Caco-2 (cell line): ENCODE results near the gene GOLGA7B. TPM values are rescaled to one million over a fixed set of nuclear protein-coding genes. Genes with fewer than 3 reads are reported as not detected.

Experiments
- BruUV-seq: library from RNA; stranded (reverse); fragments of 400-500 nt; replicated peaks from 2 replicates; lab custom pipeline; 2021; lab: Mats Ljungman, UMichigan
- CTCF ChIA-PET: fragments of 300-600 bp; sonication (Branson Sonifier 250); formaldehyde crosslinking; loops from one replicate; lab custom pipeline; 2022; ENCODE audit warnings: antibody characterized with exemption; lab: Charles Lee
- POLR2A ChIA-PET: fragments of 300-600 bp; sonication (Branson Sonifier 250); formaldehyde crosslinking; loops from one replicate; lab custom pipeline; 2022; ENCODE audit warnings: antibody characterized with exemption; lab: Charles Lee
- DNase-seq, 2 experiments: peaks; one replicate each; pipeline versions ENCODE4 v3.0.0 to v3.0.0-alpha.2; 2020 to 2022
- H3K27me3 ChIP-seq: replicated peaks from 2 replicates; pipeline ENCODE4 v1.6.0; 2011; ENCODE audit warnings: low read length; ENCODE audit not compliant: control insufficient read depth, insufficient read depth
- H3K36me3 ChIP-seq: 2 replicates; pipeline ENCODE4 v1.5.1; 2011; ENCODE audit warnings: low read length; ENCODE audit not compliant: control insufficient read depth, insufficient read depth
- H3K4me1 ChIP-seq: fragments of 250-450 bp; sonication (Bioruptor Pico); 2 replicates; pipeline ENCODE4 v1.5.1; 2020; ENCODE audit warnings: mild to moderate bottlenecking
- H3K4me3 ChIP-seq: 2 replicates; pipeline ENCODE4 v1.5.1; 2011; ENCODE audit warnings: low read depth, mild to moderate bottlenecking, control low read depth, low read length
- H3K9me3 ChIP-seq: fragments of 250-450 bp; sonication (Bioruptor Pico); 2 replicates; pipeline ENCODE4 v1.5.1; 2020; ENCODE audit warnings: mild to moderate bottlenecking, moderate library complexity
- H3K27ac Mint-ChIP-seq: one replicate; pipeline ENCODE4 v1.8.0; 2022; ENCODE audit warnings: mixed read lengths; ENCODE audit not compliant: unreplicated experiment
- H3K27me3 Mint-ChIP-seq: one replicate; pipeline ENCODE4 v1.8.0; 2022; ENCODE audit warnings: mixed read lengths; ENCODE audit not compliant: insufficient read depth, unreplicated experiment
- H3K36me3 Mint-ChIP-seq: one replicate; pipeline ENCODE4 v1.8.0; 2022; ENCODE audit warnings: mild to moderate bottlenecking, mixed read lengths; ENCODE audit not compliant: insufficient read depth, unreplicated experiment
- H3K4me1 Mint-ChIP-seq: one replicate; pipeline ENCODE4 v1.8.0; 2022; ENCODE audit warnings: low read depth, mixed read lengths; ENCODE audit not compliant: unreplicated experiment
- H3K4me3 Mint-ChIP-seq: one replicate; pipeline ENCODE4 v1.8.0; 2022; ENCODE audit warnings: mild to moderate bottlenecking, moderate library complexity, mixed read lengths; ENCODE audit not compliant: unreplicated experiment
- H3K9me3 Mint-ChIP-seq: one replicate; pipeline ENCODE4 v1.8.0; 2022; ENCODE audit warnings: mixed read lengths; ENCODE audit not compliant: unreplicated experiment
- CTCF ChIP-seq, 2 experiments: fragments of 200-600 bp in 1 of 2; IDR thresholded peaks; 1 replicate in 1 of 2; 2 replicates in 1 of 2; pipeline versions ENCODE4 v1.5.1 to v1.8.0; 2011 to 2022; ENCODE audit warnings: antibody characterized with exemption in 1 of 2, control low read depth in 1 of 2, inconsistent platforms in 1 of 2, low read depth in 1 of 2, low read length in 1 of 2, mild to moderate bottlenecking in 1 of 2, moderate library complexity in 1 of 2; ENCODE audit not compliant: insufficient read depth in 1 of 2, severe bottlenecking in 1 of 2, unreplicated experiment in 1 of 2
- intact Hi-C: fragments of 100-400 bp; cut with micrococcal nuclease; formaldehyde crosslinking; loops from one replicate; pipeline ENCODE4 v1.10.0; 2022; ENCODE audit not compliant: unreplicated experiment
- total RNA-seq: library from RNA; stranded (reverse); gene quantifications from 2 replicates; pipeline ENCODE4 v1.2.3, GENCODE V29; 2022

Gene GOLGA7B
- total RNA-seq, 1 experiment from 2014 or later: 0.36 TPM

GRCh38 chr10:97863808-97864207, 14.2 kb downstream of the GOLGA7B start:
- ChIA-PET POLR2A (no interaction called here), CTCF (no interaction called here)
- Mint-ChIP-seq H3K36me3 (no peaks in the 10 kb centered on the region), H3K27me3 (peaks cover 3% of the 10 kb centered on the region), H3K4me1 (peaks cover 12% of the 10 kb centered on the region), H3K27ac (no peak overlapping the region), H3K4me3 (no peak overlapping the region), H3K9me3 (no peaks in the 10 kb centered on the region)
- DNase-seq: no peak
- intact Hi-C loops: no loop called here
- TF ChIP-seq CTCF (IDR thresholded peaks at IDR 0.05; ENCODE audit: insufficient read depth in 1 of 2, low read depth in 1 of 2, low read length in 1 of 2, severe bottlenecking in 1 of 2, unreplicated experiment in 1 of 2): no peak
- no TSS peak for BruUV-seq
- Histone ChIP-seq H3K4me1 (peaks cover 25% of the 10 kb centered on the region), H3K36me3 (no peaks in the 10 kb centered on the region), H3K4me3 (no peak overlapping the region), H3K9me3 (no peaks in the 10 kb centered on the region), H3K27me3 (no peaks in the 10 kb centered on the region)

GRCh38 chr10:97865488-97865887, 15.8 kb downstream of the GOLGA7B start:
- Mint-ChIP-seq H3K27me3 (peaks cover 5% of the 10 kb centered on the region), H3K27ac (no peak overlapping the region), H3K36me3 (no peaks in the 10 kb centered on the region), H3K4me1 (peaks cover 12% of the 10 kb centered on the region), H3K9me3 (no peaks in the 10 kb centered on the region), H3K4me3 (no peak overlapping the region)
- CTCF ChIA-PET: no interaction called here
- no peaks in the 10 kb centered on the region for H3K36me3 ChIP-seq
- no peak for DNase-seq
- no peaks in the 10 kb centered on the region for H3K9me3 ChIP-seq
- TF ChIP-seq CTCF (IDR thresholded peaks at IDR 0.05; ENCODE audit: insufficient read depth in 1 of 2, low read depth in 1 of 2, low read length in 1 of 2, severe bottlenecking in 1 of 2, unreplicated experiment in 1 of 2): no peak
- intact Hi-C loops: loop anchor here (5.0 kb wide), 1 partner anchor 93 kb away; the partner anchor contains the start of gene SFRP5
- H3K27me3 ChIP-seq: no peaks in the 10 kb centered on the region
- H3K4me1 ChIP-seq: peaks cover 32% of the 10 kb centered on the region
- POLR2A ChIA-PET: interaction anchor here (0.6 kb wide), 1 partner anchor 77 kb away, joined by 3 read pairs; no protein-coding TSS in a partner anchor
- no peak overlapping the region for H3K4me3 ChIP-seq
- no TSS peak for BruUV-seq

GRCh38 chr10:97866524-97867219, 17.0 kb downstream of the GOLGA7B start:
- Mint-ChIP-seq H3K36me3 (no peaks in the 10 kb centered on the region), H3K9me3 (no peaks in the 10 kb centered on the region), H3K4me3 (no peak overlapping the region), H3K27ac (no peak overlapping the region), H3K4me1 (peaks cover 4% of the 10 kb centered on the region), H3K27me3 (peaks cover 12% of the 10 kb centered on the region)
- H3K27me3 ChIP-seq: no peaks in the 10 kb centered on the region
- no peaks in the 10 kb centered on the region for H3K36me3 ChIP-seq
- no peak for TF ChIP-seq CTCF (IDR thresholded peaks at IDR 0.05; ENCODE audit: insufficient read depth in 1 of 2, low read depth in 1 of 2, low read length in 1 of 2, severe bottlenecking in 1 of 2, unreplicated experiment in 1 of 2)
- no peaks in the 10 kb centered on the region for H3K9me3 ChIP-seq
- ChIA-PET CTCF (no interaction called here), POLR2A (no interaction called here)
- no peak overlapping the region for H3K4me3 ChIP-seq
- intact Hi-C loops: loop anchor here (5.0 kb wide), 1 partner anchor 94 kb away; the partner anchor contains the start of gene SFRP5
- H3K4me1 ChIP-seq: peaks cover 25% of the 10 kb centered on the region
- BruUV-seq: no TSS peak
- no peak for DNase-seq
